ENCODE measurements around the gene MYL1.

DNA sequence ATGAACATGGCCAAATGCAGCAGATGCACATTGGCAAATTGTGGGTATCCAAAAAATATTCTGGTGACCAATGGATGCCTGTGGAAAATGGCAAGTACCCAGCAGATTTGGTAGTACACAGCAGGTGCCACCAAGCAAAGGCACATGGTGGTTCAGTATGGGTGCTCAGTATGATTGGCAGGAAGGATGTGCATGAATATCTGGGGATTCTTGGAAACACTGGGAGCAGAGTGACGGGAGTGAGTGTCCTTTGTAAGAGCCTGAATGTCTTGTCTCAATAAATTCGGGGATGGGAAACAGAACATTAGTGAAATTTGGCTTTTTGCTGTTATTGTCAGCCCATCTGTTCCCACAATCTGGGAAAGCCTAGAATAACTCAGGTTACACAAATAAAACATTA lies 52.9 kb downstream of the MYL1 start:
- TF ChIP-seq TAF1 (IDR thresholded peaks at IDR 0.05; ENCODE audit: borderline replicate concordance, low read depth, low read length) (no peak), POLR2A (IDR thresholded peaks at IDR 0.05; ENCODE audit: low read depth, low read length) (no peak), POLR2AphosphoS5 (IDR thresholded peaks at IDR 0.05; ENCODE audit: low read depth, low read length) (no peak)
